Activated CD4-positive, alpha-beta T cell treated with anti-CD3 and anti-CD28 coated beads for 4 hours (primary cell): Measurements from ENCODE around the gene XYLT1.

ENCODE experiments used
- DNase-seq, 2 donors: peaks; one replicate each; pipeline ENCODE4 v3.0.0-alpha.2; 2020

The XYLT1 gene

DNA sequence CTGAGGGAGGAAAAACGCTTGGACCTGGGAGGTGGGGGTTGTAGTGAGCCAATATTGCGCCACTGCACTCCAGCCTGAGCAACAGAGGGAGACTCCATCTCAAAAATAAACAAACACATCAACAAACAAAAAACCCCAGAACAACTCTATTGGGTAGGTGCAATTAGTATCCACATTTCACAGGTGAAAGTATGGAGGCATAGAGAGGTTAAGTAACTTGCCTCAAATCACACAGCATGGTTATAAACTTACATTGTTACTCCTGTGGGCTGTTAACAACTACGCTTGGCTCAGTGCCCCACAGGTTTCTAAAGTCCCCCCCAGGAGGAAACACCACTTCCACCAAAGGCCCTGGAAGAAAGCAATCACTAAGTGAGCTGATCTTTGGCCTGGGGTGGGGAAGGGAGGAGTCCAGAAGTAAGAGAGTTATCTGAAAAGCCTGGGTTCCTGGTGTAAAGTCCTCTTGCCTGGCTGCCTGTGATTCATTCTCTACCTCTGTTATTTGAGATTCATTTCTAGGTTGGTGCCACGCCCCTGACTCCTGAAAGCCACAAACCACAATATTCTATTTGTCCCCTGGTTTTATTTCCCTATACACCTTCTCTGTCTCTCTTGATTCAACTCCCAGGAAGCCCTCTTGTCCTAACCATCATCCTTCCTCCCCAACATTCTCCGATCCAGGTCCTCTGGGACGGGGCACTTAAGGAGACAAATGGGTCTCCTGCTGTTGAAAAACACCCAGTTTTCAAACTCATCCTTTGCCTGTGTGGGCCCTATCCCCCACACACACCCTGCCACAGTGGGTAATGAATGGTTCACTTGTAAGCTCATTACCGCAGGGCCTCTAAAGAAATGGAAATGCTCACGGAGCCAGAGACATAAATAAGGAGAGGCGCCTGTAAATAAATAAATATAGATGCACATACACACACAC, 195.4 kb downstream of the XYLT1 start:
- no peak for DNase-seq

DNA sequence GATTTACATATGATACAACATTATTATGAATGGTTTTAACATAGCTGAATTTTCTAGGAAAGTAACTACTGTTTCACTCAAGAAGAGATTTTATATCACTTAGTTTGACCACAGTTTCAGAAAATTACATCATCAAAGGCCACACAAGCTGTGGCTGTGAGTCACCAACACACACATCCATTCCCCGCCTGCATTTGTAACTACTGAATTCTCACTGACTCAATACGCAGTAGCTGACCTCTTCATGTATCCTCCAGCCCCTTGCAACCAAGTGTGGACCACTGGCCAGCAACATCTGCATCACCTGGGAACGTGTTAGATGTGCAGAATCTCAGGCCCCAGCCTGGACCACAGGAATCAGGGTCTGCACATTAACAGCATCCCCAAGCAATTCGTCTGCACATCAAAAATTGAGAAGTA, 197.6 kb downstream of the XYLT1 start:
- DNase-seq: peak in 1 of 2 donors; percentile 17

DNA sequence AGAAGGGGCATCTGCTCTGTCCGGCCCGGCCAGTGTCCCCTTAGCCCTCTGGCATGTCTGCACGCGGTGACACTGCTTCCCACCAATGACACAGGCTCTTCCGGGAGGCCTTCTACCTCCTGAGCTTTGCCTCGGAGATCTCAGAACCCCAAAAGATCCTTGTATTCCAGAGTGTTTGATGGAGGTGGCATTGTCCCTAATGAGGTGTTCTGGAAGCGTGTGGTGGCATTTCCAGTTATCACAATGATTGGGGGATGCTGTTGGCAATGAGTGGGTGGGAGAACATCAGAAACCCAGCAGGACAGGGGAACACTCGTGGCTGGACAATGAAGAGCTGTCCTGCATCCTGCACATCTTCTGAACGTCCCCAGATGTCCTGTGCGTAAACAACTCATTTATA, 198.0 kb downstream of the XYLT1 start:
- DNase-seq: no peak

DNA sequence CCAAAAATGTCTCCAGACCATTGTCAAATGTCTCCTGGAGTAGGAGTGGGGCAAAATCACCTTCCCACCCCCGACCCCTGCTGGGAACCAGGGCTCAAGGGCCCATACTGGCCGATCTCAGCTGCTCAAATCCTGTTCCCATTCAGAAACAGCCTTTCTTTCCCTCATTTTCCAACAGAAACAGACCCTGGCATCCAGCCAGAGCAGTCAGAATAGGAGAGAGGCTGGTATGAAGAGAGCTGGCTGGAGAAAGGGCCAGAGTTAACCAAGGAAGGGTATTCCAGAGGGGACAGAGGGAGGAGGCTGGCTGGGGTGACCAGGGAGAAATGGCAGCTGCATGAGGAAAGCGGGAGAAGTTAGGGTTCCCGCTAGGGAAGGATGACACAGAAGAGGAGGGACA, 199.1 kb downstream of the XYLT1 start:
- no peak for DNase-seq

DNA sequence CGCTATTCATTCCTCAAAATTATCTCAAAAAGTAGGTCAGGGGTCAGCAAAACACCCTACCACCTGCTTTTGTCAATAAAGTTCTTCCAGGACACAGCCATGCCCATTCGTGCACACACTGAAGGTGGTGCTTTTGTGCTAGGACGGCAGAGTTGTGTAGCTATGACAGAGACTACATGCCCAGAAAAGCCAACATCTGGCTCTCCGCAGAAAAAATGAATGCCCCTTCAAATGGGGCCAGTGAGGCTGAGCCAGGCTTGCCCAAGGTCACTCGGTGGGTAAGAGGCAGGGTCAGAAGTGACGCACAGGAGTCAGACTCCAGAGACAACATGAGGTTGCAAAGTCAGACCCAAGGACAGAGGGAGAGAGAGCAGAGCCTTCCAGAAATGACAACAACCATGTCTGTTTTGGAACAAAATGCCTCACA, 200.1 kb downstream of the XYLT1 start:
- DNase-seq: no peak

DNA sequence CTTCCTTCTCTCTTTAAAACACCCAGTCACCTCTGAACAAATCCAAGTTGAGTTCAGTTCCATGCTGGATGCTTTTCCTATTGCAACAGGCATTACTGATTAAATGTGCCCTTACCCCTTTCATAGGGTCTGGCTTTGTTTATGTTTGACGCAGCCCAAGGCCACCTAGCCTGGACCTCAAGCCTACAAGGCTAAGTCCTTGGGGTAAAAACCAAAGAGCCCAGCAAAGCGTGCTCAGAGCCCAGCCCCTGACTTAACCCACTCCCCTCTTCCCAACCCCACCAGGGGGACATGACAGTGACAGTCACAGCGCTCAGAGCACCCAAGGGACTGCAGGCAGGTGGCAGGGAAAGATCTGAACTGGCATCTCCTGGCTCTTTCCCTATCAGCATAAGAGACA, 200.6 kb downstream of the XYLT1 start:
- DNase-seq: no peak

DNA sequence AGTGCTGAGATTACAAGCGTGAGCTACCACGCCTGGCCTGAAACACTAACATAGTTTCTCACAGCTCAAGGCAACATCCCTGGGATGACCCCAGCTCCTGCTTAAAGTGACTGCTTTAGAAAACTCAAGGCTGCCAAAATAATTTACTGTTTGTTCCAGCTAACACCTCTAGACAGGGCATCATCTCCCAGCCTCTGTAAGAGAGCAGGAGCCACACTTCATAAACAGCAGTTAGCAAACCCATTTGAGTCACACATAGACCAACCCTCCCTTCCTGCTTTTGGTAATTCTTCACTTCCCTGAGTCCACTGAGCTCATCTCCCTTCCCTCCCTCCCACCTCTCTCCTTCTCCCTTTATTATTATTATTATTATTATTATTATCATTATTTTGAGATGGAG, 201.3 kb downstream of the XYLT1 start:
- DNase-seq: no peak

DNA sequence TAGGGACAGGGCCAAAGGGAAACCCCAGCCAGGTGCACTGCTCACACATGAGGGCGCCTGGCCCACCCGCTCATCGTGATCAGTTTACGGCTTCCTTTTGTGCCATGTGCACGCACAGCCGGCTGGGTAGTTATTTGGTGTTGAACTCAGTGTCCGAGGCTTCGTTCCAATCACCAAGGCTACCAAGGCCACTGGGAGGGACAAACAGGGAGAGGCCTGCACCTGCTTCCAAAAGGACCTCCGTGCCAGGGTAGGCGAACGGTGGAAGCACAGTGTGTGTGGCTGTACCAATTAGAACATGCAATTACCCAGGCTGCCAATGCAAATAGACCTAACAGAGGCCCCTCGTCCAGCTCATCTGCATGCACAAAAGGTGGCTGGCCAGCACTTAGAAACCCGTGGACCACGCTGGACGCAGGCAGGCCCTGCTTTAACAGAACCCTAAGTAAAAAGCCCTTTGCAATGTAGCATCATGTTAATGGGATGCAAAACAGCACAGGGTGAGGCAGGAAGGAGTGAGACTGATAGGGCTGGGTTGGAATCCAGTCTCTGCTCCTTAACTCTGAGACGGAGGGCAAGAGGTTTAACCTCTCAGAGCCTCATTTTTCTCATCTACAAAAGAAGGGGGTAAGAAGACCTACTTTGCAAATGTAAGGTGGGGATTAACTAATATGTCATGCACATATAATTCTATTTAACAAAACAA, 204.0 kb downstream of the XYLT1 start:
- DNase-seq: no peak

DNA sequence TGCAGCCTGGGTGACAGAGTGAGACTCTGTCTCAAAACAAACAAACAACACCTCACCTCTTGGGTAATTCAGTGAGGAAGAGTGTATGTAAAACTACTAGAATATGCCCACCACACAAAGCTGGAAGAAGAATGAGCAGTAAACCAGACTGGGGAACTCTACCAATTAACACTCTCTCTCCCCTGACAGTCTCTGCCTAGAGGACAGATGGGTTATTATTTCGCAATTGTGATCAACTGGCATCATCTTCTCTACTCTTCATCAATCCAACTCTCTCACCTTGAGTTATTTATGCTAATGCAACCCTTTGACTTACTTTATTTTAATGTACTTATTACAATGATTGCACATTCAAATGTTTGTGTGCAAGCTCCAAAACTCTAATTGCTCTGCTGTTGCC, 205.6 kb downstream of the XYLT1 start:
- no peak for DNase-seq

DNA sequence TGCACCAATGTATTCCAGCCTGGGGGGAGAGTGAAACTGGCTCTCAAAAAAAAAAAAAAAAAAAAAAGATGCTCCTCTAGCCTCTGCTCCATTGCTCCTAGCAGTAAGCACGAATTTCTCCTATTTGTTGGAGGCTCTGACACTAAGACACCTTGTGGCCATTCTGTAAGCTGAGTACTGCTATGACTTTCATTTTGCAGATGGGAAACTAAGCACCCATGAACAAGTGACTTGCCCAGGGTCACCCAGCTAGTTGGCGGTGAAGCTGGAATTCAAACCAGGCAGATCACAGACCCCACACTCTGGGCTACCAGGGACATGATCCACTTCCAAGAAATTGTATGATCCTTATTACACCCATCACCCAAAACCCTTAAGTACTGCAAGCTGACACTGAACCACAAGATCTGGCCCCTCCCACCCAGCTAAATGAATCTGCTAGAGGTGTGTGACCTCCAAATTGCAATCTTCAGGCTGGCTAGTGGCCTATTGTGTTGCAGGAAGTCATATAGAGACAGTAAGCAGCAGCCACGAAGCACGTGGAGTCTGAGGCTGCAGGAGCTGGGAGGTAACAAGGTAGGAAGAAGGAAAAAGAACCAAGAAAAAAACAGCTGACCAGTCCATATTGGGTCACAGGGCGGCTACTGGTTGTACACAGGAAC, 209.4 kb downstream of the XYLT1 start:
- no peak for DNase-seq

DNA sequence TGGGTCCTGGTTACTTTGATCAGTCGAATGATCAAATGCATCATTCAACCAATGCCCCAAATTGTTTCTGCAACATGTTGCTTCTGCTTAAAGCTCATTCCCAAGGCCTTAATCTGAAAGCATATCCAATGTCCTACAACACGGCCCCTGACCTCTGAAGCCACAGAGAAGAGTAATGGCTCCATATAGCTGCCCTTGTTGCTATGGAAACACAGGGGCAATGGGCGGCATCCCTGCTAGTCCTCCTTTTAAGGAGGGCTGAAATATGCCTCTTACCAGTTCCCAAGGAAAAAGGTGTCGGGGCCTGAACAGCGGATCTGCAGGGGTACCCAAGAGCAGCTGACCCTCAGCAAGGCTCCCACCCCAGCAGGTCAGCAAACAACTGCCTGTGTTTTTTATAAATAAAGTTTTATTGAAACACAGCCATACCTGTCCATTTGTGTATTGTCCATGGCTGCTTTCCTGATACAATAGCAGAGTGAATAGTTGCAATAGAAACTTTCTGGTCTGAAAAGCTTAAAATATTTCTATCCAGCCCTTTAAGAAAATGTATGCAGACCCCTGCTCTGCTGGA, 210.4 kb downstream of the XYLT1 start:
- no peak for DNase-seq

DNA sequence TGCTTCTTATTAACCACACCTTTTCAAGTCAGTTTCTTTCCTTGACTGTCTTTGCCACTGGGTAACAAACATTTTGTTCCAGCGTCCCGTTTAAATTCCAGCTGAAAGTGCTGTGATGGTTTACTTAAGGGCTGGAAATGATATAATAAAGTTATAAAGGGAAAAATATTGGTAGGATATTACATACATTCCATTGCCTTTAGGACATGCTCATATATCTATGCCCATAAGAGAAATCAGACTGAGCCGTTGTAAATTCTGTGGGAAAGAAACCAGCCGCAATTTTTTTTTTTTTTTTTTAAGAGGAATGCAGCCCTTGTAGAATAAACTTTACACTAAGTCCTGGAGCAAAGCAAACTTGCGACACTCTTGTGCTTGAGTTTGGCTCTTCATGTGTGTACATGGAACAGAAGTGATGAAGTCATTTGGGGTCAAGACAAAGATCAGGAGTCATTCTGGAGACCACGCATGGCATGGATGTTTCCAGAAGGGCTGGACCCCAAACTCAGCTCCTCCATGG, 210.9 kb downstream of the XYLT1 start:
- DNase-seq: no peak

DNA sequence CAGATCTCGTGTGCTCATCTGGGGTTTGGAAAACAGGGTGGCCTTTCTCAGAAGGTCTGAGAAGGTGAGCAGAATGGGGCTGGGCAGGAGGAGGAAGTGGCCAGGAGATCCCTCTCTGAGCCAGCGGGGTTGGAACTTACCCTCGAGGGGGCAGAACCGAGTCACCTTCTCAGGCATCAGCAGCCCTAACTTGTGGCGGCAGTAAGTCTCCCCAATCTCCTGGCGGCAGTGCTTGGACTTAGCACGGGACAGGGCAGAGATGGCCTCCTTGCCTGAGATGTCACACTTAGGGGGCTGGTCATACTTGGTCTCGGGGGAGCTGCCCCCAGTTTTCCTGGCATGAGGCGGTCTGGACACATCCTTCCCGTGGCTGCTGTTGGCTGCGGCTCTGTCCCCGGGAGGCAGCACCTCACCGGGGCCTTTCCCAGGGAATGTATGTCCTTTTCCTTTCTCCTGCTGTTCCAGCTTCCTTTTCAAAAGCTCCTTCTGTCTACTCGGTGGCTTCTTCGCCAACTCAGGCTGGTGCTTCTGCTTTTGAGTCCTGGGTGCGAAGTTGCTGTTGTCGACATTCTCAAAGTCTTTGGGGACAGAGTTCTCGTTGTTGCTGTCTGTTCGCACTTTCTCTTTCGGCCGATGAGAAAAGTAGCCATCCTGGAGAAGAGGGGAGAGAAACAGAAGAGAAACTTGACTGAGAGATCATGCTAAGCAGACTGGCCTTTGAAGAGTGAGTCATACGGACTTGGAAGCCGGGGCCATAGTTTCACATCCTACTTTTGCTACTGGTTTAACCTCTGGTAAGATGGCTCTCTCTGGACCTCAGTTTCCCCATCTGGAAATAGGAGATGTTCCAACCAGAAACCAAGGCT, 211.7 kb downstream of the XYLT1 start:
- DNase-seq: no peak

DNA sequence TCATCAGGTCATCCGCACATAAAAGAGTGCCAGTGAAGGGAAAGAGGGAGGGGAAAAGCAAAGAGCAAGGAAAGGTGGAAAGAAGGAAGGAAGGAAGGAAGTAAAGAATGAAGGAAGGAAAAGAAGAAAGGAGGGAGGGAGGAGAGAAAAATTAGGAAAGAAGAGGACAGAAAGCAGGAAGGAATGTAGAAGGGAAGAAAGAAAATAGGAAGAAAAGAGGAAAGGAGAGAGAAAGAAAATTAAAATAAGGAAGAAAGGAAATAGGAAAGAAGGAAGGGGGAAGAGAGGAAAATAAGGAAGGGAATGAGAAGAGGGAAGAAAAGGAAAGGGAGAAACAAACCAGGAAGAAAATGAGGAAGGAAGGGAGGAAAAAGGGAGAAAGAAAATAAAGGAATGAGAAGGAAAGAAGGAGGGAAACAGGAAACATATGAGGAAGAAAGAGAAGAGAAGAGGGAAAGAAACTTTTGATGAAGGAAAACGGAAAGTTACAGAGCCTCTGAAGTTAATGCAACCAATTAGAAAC, 212.6 kb downstream of the XYLT1 start:
- no peak for DNase-seq

DNA sequence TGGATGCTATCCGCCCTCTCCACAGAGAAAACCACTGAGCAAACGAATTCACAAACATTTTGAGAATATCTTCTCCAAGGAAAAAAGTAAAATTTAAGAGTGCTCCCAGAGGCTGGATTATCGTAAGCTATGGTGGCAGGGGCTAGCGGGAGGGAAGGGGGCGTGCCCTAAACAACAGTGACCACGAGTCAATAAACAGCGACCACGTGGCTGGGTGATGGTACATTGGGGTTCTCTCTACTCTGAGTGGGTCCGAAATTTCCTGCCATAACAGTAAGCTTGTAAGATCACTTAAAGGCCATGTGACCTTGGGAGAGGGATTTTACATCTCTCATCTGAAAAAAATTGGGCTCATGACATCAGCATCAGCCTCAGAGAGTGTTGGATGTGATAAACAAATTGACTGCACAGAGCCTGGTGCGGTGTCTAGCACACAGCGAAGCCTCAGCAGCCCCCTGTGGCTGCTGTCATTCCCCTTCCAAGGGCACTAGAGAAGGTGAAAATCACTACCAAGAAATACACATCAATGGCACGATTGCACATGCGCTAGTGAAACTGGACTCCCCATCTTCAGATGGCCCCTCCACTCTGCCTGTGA, 213.2 kb downstream of the XYLT1 start:
- DNase-seq: no peak

DNA sequence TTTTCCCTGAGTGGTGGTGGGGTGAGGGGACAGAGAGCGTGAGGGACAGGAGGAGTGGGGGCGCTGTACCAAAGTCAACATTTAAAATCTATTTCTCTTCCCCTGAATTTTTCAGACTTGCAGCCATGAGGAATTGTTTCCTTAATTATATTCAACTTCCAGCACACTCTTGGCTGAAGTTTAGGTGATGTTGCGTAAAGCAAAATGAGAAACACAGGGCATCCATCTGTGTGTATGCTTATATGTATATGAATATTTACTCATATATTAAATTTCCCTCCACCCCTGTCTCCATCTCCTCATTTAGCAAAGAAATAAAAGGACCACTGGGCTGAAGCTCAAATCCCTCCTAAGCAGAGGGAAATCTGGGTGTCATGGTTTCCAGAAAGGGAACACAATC, 218.1 kb downstream of the XYLT1 start:
- no peak for DNase-seq

DNA sequence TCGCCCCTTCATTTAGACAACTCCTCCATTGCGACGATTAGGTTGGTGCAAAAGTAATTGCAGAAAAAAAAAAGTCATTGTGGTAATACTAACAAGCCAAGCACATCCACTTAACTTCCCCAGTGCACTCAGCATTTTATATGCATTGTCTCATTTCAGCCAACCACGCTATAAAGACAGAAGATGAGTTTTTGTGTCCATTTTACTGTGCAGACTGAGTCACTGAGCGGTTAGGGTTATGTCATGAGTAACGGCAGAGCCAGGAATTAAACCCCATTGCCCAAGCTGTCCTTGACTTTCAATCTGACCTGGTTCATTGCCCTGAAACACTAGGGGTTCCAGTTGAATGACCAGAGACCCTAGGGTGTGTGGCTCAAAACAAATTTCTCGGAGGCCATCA, 218.7 kb downstream of the XYLT1 start:
- no peak for DNase-seq

DNA sequence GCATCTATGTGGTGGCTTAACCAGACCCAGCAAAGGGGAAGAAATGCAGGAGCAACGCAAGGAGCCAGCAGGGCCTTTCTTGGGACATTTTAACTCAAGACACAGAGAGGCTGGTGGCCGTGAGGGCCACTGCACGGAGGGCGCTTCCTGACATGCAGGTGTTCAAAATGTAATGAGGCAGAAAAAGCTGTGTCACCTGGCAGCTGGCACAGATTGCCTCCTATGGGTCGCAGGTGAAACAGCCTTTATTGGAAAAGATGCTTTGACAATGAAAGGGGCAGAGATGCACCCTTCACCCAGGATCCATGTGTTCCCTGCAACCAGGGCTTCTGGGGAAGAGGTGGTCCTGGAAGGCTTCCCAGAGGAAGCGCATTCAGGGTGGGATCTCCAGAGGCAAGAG, 219.3 kb downstream of the XYLT1 start:
- no peak for DNase-seq

DNA sequence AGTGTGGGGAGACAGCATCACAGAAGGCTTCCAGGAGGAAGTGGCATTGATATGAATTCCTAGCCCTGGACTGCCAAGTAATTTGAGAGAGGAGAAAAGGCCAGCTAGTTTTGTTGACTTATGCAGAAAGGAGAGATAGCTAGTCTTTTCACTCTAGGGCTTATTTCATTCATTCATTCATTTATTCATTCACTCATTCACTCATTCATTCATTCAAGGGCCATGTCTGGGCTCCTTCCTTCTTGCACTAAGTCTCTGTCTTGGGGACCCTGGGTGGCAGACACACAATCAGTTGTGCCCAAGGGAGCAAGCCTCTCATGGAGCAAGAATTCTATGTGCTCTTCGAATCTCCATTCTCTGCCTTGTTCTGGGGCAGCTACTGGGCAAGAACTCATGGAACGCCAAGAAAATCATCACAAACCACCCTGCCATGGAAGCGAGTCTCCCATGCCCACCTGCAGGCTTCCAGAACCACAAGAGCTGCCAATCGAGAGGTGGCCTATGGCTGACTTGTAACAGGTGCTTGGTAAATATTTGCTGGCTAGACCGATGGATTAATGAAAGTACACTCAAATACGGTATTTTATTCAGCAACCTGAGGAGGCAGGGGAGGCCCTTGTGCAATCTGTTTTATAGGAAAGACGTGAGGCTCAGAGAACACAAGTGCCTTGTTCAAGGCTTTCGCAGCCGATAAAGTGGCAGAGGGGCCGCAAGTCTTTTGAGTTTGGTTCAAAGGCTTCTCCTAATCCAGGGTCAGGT, 223.6 kb downstream of the XYLT1 start:
- no peak for DNase-seq

DNA sequence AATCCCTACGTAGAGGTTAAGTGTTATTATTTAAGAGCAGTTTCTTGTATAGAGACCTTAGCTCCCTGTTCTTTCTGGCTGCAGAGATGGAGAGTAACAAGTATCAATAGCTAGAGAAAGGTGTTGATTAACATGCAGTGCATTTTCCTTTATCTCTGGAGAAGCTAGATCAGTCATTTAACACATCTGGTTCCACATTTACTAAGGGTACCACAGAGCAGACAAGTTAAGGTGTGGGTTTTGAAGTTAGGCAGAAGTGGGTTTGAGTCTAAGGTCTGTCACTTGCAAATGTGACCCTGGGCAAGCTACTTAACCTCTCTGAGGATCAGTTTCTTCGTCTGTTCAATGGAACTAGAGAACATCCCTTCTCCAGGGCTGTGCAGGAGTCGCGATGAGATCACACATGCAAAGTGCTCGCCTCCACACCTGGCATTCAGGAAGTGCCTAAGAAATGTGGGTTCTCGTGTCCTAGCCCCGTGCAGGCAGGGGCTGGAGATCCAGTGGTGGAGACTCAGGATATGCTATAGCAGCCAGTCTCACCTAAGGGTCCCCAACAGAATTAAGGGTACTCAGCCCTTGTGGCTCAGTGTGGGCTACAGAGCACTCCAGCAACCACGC, 224.4 kb downstream of the XYLT1 start:
- no peak for DNase-seq
